ENCODE results near the gene XPO4. TPM values are rescaled to one million over a fixed set of nuclear protein-coding genes. Genes with fewer than 3 reads are reported as not detected.

Gene XPO4
- total RNA-seq, 1 experiment from 2014 or later: 34.1 TPM

- Histone ChIP-seq H2BK120ac (ENCODE audit: low read depth, low read length, poor library complexity, severe bottlenecking) (no peak overlapping the region), H2BK15ac (ENCODE audit: low read depth, low read length) (no peak overlapping the region), H3K23me2 (ENCODE audit: insufficient read length, low read depth, low read length, poor library complexity, severe bottlenecking) (no peaks in the 10 kb centered on the region), H2BK12ac (ENCODE audit: insufficient read length, low read depth, low read length) (no peak overlapping the region), H3K79me1 (ENCODE audit: insufficient read depth, low read depth, low read length, poor library complexity, severe bottlenecking) (no peaks in the 10 kb centered on the region), H3K4me2 (ENCODE audit: insufficient read depth, insufficient read length, low read length) (no peak overlapping the region), H3K23ac (ENCODE audit: insufficient read length, low read depth, low read length) (no peak overlapping the region), H2BK20ac (ENCODE audit: low read depth, low read length, poor library complexity, severe bottlenecking) (no peak overlapping the region), H2BK5ac (ENCODE audit: insufficient read length, low read length) (no peak overlapping the region), H3K14ac (ENCODE audit: insufficient read depth, low read length) (no peak overlapping the region), H3K27me3 (ENCODE audit: insufficient read depth, low read length) (no peaks in the 10 kb centered on the region), H3K4me1 (ENCODE audit: insufficient read depth, low read length) (no peaks in the 10 kb centered on the region), H2AFZ (ENCODE audit: low read length) (no peak overlapping the region), H3T11ph (ENCODE audit: low read length) (no peak overlapping the region), H4K20me1 (ENCODE audit: control insufficient read depth, insufficient read depth, insufficient read length) (no peaks in the 10 kb centered on the region), H2AK5ac (ENCODE audit: insufficient read length, low read length) (no peak overlapping the region), H4K5ac (ENCODE audit: insufficient read length, low read depth, low read length) (no peak overlapping the region), H3K27ac (ENCODE audit: insufficient read length, low read depth, low read length) (no peak overlapping the region), H3K18ac (ENCODE audit: insufficient read length, low read depth, low read length) (no peak overlapping the region), H3K4ac (ENCODE audit: low read depth, low read length) (no peak overlapping the region), H3K9me3 (ENCODE audit: control insufficient read depth, low read depth, low read length) (no peaks in the 10 kb centered on the region), H3K9ac (ENCODE audit: extremely low read depth, insufficient read length, low read length) (no peak overlapping the region), H4K91ac (ENCODE audit: insufficient read length, low read depth, low read length) (no peak overlapping the region), H3K56ac (ENCODE audit: insufficient read length, low read depth, low read length) (no peak overlapping the region), H3K79me2 (ENCODE audit: insufficient read depth, low read length) (no peaks in the 10 kb centered on the region), H4K8ac (replicated peaks; ENCODE audit: insufficient read length, low read depth, low read length) (no peak overlapping the region)
- no peak overlapping the region for H3K4me3 Mint-ChIP-seq
- peaks cover 4 to 11% of the 10 kb centered on the region in 2 experiments for H3K4me1 Mint-ChIP-seq
- no peaks in the 10 kb centered on the region for H3K9me3 Mint-ChIP-seq
- WGBS (ENCODE audit: extremely low coverage, insufficient read length, low lambda C conversion rate): no CpG with 5 or more reads among the region's 3 CpGs
- H3K27me3 Mint-ChIP-seq (ENCODE audit: low read depth): no peaks in the 10 kb centered on the region
- DNase-seq: no peak
- H3K36me3 Mint-ChIP-seq (ENCODE audit: insufficient read depth in 1 of 3, low read depth in 3 of 3): peaks cover 3 to 19% (median 4%) of the 10 kb centered on the region in 3 experiments; a peak in 4 of 7 replicates
- no peak for TF ChIP-seq CTCF (conservative IDR thresholded peaks at IDR 0.05)
- H3K27ac Mint-ChIP-seq: peak overlapping the region in 1 of 3 experiments; percentile 73; a peak in 2 of 7 replicates
These were observed 70.6 kb downstream of the XPO4 start for GRCh38 chr13:20831933-20832332.

Measured in H9 (cell line).